Measurements from ENCODE around the gene SOX18. TPM values are rescaled to one million over a fixed set of nuclear protein-coding genes. Genes with fewer than 3 reads are reported as not detected.

Gene SOX18
- total and polyA plus RNA-seq, 2 of the 13 experiments (the other 11 are each of a cell fraction or from before 2014, with no cell fraction given), result 1.6 to 1.9 TPM

DNA sequence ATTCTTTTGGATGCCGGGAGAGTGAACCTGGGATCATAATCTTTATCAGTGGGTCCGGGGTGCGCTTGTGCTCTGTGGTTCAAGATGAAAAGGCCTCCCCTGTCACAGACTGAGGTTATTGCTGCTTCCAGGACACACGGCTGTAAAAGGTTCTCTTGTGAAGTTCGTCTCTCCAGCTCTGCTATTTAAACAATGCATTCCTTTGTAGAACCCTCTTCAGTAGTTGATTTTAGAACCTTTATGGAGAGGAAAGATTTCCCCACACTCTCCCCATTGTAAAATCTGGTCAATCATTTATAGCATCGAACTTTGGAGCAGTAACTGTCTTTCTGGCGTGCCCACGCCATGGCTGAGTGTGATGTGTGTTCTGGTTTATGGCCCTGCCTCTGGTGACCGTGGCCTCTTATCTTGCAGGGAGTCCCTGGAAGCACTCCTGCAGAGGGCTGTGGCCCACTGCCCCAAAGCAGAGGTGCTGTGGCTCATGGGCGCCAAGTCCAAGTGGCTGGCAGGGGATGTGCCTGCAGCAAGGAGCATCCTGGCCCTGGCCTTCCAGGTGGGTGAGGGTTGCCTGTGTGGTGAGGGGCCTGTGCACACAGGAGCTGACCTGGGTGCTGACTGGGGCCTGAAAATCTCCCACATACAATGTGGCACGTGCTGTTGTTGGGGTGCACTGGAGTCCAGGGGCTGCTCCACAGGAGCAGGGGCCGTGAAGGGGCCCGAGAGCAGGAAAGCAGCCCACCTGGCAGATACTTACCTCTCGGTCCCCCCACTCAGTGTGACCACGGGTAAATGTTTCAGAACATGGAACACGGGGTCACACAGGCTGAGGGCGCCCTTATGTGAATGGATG is 25.1 kb downstream of the SOX18 start (continued):
- 0 out of 2 replicates have a peak, but pooled peaks have one; percentile 32 for TF ChIP-seq ZNF512B (CRISPR knock-in tag; IDR thresholded peaks at IDR 0.05; ENCODE audit: borderline replicate concordance)
- no peak for TF ChIP-seq ZNF235 (CRISPR knock-in tag; IDR thresholded peaks at IDR 0.05; ENCODE audit: borderline replicate concordance)
- TF ChIP-seq ZNF430 (CRISPR knock-in tag; IDR thresholded peaks at IDR 0.05), result no peak; the same call in 1 of the 2 replicates
- TF ChIP-seq TCF7L2 (IDR thresholded peaks at IDR 0.05; ENCODE audit: low read depth, low read length), result peak; percentile 79; the same call in 1 of the 2 replicates
- no peak for TF ChIP-seq ZNF446 (CRISPR knock-in tag; IDR thresholded peaks at IDR 0.05)
- peak; percentile 49 for TF ChIP-seq NR2F6 (IDR thresholded peaks at IDR 0.05)
- TF ChIP-seq NR2F6 (CRISPR knock-in tag; IDR thresholded peaks at IDR 0.05), result peak; percentile 74
- TF ChIP-seq KAT7 (CRISPR knock-in tag; IDR thresholded peaks at IDR 0.05; ENCODE audit: borderline replicate concordance), result no peak
- TF ChIP-seq SMYD3 (CRISPR knock-in tag; IDR thresholded peaks at IDR 0.05), result peak; percentile 92; the same call in 1 of the 2 replicates
- TF ChIP-seq SIX4 (CRISPR knock-in tag; IDR thresholded peaks at IDR 0.05), result no peak
- TF ChIP-seq, protein P1, sequence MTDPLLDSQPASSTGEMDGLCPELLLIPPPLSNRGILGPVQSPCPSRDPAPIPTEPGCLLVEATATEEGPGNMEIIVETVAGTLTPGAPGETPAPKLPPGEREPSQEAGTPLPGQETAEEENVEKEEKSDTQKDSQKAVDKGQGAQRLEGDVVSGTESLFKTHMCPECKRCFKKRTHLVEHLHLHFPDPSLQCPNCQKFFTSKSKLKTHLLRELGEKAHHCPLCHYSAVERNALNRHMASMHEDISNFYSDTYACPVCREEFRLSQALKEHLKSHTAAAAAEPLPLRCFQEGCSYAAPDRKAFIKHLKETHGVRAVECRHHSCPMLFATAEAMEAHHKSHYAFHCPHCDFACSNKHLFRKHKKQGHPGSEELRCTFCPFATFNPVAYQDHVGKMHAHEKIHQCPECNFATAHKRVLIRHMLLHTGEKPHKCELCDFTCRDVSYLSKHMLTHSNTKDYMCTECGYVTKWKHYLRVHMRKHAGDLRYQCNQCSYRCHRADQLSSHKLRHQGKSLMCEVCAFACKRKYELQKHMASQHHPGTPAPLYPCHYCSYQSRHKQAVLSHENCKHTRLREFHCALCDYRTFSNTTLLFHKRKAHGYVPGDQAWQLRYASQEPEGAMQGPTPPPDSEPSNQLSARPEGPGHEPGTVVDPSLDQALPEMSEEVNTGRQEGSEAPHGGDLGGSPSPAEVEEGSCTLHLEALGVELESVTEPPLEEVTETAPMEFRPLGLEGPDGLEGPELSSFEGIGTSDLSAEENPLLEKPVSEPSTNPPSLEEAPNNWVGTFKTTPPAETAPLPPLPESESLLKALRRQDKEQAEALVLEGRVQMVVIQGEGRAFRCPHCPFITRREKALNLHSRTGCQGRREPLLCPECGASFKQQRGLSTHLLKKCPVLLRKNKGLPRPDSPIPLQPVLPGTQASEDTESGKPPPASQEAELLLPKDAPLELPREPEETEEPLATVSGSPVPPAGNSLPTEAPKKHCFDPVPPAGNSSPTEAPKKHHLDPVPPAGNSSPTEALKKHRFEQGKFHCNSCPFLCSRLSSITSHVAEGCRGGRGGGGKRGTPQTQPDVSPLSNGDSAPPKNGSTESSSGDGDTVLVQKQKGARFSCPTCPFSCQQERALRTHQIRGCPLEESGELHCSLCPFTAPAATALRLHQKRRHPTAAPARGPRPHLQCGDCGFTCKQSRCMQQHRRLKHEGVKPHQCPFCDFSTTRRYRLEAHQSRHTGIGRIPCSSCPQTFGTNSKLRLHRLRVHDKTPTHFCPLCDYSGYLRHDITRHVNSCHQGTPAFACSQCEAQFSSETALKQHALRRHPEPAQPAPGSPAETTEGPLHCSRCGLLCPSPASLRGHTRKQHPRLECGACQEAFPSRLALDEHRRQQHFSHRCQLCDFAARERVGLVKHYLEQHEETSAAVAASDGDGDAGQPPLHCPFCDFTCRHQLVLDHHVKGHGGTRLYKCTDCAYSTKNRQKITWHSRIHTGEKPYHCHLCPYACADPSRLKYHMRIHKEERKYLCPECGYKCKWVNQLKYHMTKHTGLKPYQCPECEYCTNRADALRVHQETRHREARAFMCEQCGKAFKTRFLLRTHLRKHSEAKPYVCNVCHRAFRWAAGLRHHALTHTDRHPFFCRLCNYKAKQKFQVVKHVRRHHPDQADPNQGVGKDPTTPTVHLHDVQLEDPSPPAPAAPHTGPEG (CRISPR knock-in tag; IDR thresholded peaks at IDR 0.05), result no peak
- TF ChIP-seq NR2C2 (CRISPR knock-in tag; IDR thresholded peaks at IDR 0.05; ENCODE audit: borderline replicate concordance), result peak; percentile 49; the same call in 1 of the 2 replicates
- TF ChIP-seq MIXL1 (CRISPR knock-in tag; IDR thresholded peaks at IDR 0.05), result peak; percentile 71
- no peak for TF ChIP-seq ZNF878 (CRISPR knock-in tag; IDR thresholded peaks at IDR 0.05)
- TF ChIP-seq CREM (IDR thresholded peaks at IDR 0.05), result peak; percentile 87
- 0 out of 2 replicates have a peak, but pooled peaks have one; percentile 35 for TF ChIP-seq CREM (CRISPR knock-in tag; IDR thresholded peaks at IDR 0.05)
- no peak for TF ChIP-seq MIER3 (CRISPR knock-in tag; IDR thresholded peaks at IDR 0.05; ENCODE audit: borderline replicate concordance)
- TF ChIP-seq SRSF4 (IDR thresholded peaks at IDR 0.05; ENCODE audit: low read depth, low read length, poor library complexity, severe bottlenecking), result no peak
- TF ChIP-seq PCBP2 (optimal IDR thresholded peaks at IDR 0.05; ENCODE audit: low read depth, low read length, poor library complexity, severe bottlenecking), result no peak
- peak; percentile 98 for TF ChIP-seq HNRNPL (IDR thresholded peaks at IDR 0.05; ENCODE audit: low read depth, low read length)
- TF ChIP-seq ZNF83 (CRISPR knock-in tag; IDR thresholded peaks at IDR 0.05; ENCODE audit: borderline replicate concordance), result no peak
- TF ChIP-seq EP300 (IDR thresholded peaks at IDR 0.05; ENCODE audit: low read depth in 2 of 2, low read length in 2 of 2), result peak; percentile 5 to 92; a peak in 3 of 4 replicates
- peak; percentile 53; the same call in 1 of the 2 replicates for TF ChIP-seq EP300 (CRISPR knock-in tag; IDR thresholded peaks at IDR 0.05; ENCODE audit: borderline replicate concordance)

Data from HepG2 (cell line).